ENCODE results near the gene MAOB.

GRCh38 chrX:43845776-43846175 lies 36.5 kb downstream of the MAOB start:
- TF ChIP-seq CTCF (conservative IDR thresholded peaks at IDR 0.05 in 1 of 2, IDR thresholded peaks at IDR 0.05 in 1 of 2; ENCODE audit: low read depth in 1 of 2, low read length in 2 of 2) (no peak), EZH2 (IDR thresholded peaks at IDR 0.05; ENCODE audit: low read length, missing control alignments) (no peak)

Measured in fibroblast of lung (primary cell).